Posterior vena cava (tissue), 2 donors: ENCODE results near the gene DOK3. TPM values are rescaled to one million over a fixed set of nuclear protein-coding genes. Genes with fewer than 3 reads are reported as not detected.
A peak's percentile ranks its signal among the peaks of the same experiment; 100 is the strongest.
"Not testable (repeated sequence)": the region's sequence is repeated elsewhere in the genome, so short reads cannot be mapped to it uniquely, and the experiment has no call there.

Experiments used
- DNase-seq: peaks from one replicate; pipeline ENCODE4 v3.0.0-alpha.2; 2020; ENCODE audit warnings: low spot score
- intact Hi-C, 2 donors: fragments of 100-400 bp; cut with DNase I; formaldehyde crosslinking; loops; one replicate each; pipeline versions ENCODE4 v1.14.1 to v1.14.2; 2022 to 2023
- total RNA-seq, 2 donors: library from RNA; stranded (reverse); fragmentation: NEBNext Ultra II Directional; extraction: Animal tissue kit (Norgen Biotek cat#: 25700); gene quantifications; one replicate each; pipeline ENCODE4 v1.2.1, GENCODE V29; 2021
- donor health status: DM: yes; HTN: yes; CAD: no.
- donor health status: DM: yes; HTN: yes; CAD: no.

DOK3 gene
- total RNA-seq, 2 donors from 2014 or later: 8.0 to 19.2 TPM

- intact Hi-C loops: no loop called here
- no peak for DNase-seq
Observed at GRCh38 chr5:177490311-177490991, 19.2 kb downstream of the DOK3 start.

- intact Hi-C loops: no loop called here
Observed at GRCh38 chr5:177489119-177489716, 20.4 kb downstream of the DOK3 start.

GRCh38 chr5:177487975-177488374, 21.7 kb downstream of the DOK3 start:
- intact Hi-C loops: no loop called here

More at GRCh38 chr5:177489119-177489716, 20.4 kb downstream of the DOK3 start:
- no peak for DNase-seq

DNA sequence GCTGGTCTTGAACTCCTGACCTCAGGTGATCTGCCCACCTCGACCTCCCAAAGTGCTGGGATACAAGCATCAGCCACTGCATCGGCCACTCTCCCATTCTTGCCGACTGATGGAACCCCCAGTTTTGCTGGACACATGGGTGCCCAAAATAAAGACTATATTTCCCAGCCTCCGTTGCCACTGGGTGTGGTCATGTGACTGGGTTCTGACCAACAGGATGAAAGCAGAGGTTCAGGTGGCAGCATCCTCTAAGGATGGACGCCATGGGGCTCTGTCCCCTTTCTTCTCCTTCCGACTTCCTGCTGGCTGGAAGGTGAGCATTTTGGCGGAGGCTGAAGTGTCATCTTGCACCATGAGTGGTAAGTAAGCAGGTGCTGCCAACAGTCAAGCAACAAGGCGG, 22.5 kb downstream of the DOK3 start:
- DNase-seq: no peak
- intact Hi-C loops: no loop called here

More at GRCh38 chr5:177487975-177488374, 21.7 kb downstream of the DOK3 start:
- no peak for DNase-seq

DNA sequence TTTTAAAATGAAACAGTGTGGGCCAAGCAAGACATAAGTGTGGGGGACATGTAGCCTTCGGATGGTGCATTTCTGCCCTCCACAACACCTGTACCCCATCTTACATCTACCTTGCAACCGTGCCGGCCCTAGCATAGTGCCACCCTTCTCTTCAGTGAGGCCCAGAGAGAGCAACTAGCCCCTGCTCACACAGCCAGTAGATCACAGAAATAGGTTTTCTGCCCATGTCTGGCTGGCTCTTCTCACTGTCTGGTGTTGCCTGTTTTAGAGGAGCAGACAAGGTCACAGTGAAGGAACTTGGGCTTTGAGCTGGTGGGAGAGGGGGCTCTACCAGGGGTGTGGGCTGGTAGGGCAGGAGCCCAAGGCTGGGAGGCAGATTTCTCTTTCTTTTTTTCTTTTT, 23.4 kb downstream of the DOK3 start:
- DNase-seq: no peak
- intact Hi-C loops: no loop called here

- intact Hi-C loops, DNase-seq: not testable (repeated sequence)
Observed at GRCh38 chr5:177485753-177486152, 23.9 kb downstream of the DOK3 start.

- DNase-seq: no peak
- intact Hi-C loops: no loop called here
Observed at GRCh38 chr5:177484902-177485549, 24.6 kb downstream of the DOK3 start.

- no peak for DNase-seq
Observed at GRCh38 chr5:177483994-177484901, 25.4 kb downstream of the DOK3 start.

GRCh38 chr5:177483042-177483441, 26.6 kb downstream of the DOK3 start:
- no peak for DNase-seq
- intact Hi-C loops: no loop called here

More at GRCh38 chr5:177483994-177484901, 25.4 kb downstream of the DOK3 start:
- intact Hi-C loops: no loop called here

GRCh38 chr5:177482359-177482795, 27.2 kb downstream of the DOK3 start:
- intact Hi-C loops: no loop called here
- DNase-seq: no peak

DNA sequence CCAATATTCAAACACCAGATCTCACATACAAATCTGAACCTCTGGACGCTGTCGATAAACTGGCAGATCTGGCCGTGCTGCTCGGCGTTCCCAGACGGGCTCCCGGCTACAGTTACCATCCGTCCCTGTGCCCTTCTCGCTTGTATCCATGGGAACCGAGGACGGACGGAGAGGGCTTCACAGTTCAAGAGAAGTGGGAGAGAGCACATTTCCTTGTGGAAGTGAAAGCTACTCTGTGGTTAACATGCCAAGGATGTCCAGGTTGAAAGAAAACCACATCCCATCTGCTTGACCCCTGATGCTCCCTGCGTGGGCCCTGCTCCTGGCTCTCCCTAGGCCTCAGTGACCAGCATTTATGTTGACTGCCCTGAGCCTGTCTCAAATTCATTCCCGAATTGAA, 29.9 kb downstream of the DOK3 start:
- no peak for DNase-seq
- intact Hi-C loops: no loop called here

- DNase-seq: peak; percentile 96
- intact Hi-C loops: no loop called here
Observed at GRCh38 chr5:177478711-177479646, 30.6 kb downstream of the DOK3 start.

- DNase-seq: no peak
- intact Hi-C loops: no loop called here
Observed at GRCh38 chr5:177477701-177478477, 31.7 kb downstream of the DOK3 start.

- intact Hi-C loops: no loop called here
- peak; percentile 94 for DNase-seq
Observed at GRCh38 chr5:177476531-177477233, 32.9 kb downstream of the DOK3 start.

- intact Hi-C loops: no loop called here
- no peak for DNase-seq
Observed at GRCh38 chr5:177475563-177476427, 33.8 kb downstream of the DOK3 start.

DNA sequence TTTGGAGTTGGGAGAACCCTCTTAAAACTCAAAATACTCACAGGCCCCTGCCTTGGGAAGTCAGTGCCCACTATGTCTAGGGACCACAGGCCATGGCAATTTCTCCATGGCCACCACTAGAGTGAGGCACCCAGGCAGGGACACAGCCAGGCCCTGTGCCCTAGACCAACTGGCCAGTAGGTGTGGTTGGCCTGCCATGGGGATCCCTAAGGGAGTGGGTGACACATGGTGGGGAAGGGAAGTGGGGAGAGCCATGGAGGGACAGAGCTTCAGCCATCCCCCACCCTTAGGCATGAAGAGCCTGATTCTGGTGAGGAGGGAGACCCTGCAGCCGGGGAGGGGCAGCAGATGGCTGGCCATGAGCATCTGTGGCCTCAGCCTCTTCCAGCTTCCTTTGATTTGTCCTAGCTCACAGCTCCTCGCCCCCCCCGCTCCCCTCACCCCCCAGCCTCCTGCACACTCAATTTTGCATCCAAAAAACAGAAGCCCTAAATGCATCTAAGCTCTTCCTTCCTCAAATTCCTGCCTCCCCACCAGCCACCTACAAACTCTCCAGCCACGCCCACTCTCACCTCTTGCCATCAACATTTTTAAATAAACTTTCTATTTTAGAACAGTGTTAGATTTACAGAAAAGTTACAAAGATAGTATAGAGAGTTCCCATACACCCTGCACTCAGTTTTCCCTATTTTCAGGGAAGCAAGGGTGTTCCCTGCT, 34.6 kb downstream of the DOK3 start:
- intact Hi-C loops: no loop called here

More for the DNA sequence above, 34.6 kb downstream of the DOK3 start:
- no peak for DNase-seq
